Measurements from ENCODE around the gene AVPR1A. TPM values are rescaled to one million over a fixed set of nuclear protein-coding genes. Genes with fewer than 3 reads are reported as not detected.

The AVPR1A gene
- total RNA-seq, 1 donor from 2014 or later = 12.1 TPM

- DNase-seq (ENCODE audit: low spot score) = no peak
Measured at GRCh38 chr12:63095369-63095980, 55.5 kb downstream of the AVPR1A start.

- DNase-seq (ENCODE audit: low spot score) = no peak
Measured at GRCh38 chr12:63093711-63094110, 57.3 kb downstream of the AVPR1A start.

- DNase-seq (ENCODE audit: low spot score) = no peak
Measured at GRCh38 chr12:63093084-63093483, 57.9 kb downstream of the AVPR1A start.

Other genes with a start within 250 kb of the AVPR1A start
- 5.1 TPM for gene PPM1H, start 216.1 kb downstream of the AVPR1A start, total RNA-seq